OCI-LY3 (cell line): Measurements from ENCODE around the gene ID3.

Experiments used
- H2AFZ ChIP-seq: fragments of 200-600, 300-600 bp; shearing (Covaris generic); 2 replicates; pipeline ENCODE4 v1.6.0; 2014; ENCODE audit warnings: antibody characterized with exemption, low read depth, low read length
- H3K27ac ChIP-seq: fragments of 200-600, 300-600 bp; sonication (generic); 2 replicates; pipeline ENCODE4 v1.5.1; 2014; ENCODE audit warnings: mild to moderate bottlenecking, low read length, moderate library complexity, mixed read lengths
- H3K27me3 ChIP-seq: fragments of 200-600, 300-600 bp; sonication (generic); 2 replicates; pipeline ENCODE4 v1.6.1; 2014; ENCODE audit warnings: low read depth, low read length, mixed read lengths
- H3K36me3 ChIP-seq: fragments of 200-600, 300-600 bp; sonication (generic); replicated peaks from 2 replicates; pipeline ENCODE3; 2014; ENCODE audit warnings: low read depth, low read length, mixed read lengths
- H3K4me1 ChIP-seq: fragments of 300-600, 200-600 bp; sonication (generic); 2 replicates; pipeline ENCODE4 v1.6.1; 2014; ENCODE audit warnings: low read length, mixed read lengths
- H3K4me2 ChIP-seq: fragments of 200-600, 300-600 bp; sonication (generic); 2 replicates; pipeline ENCODE4 v1.6.1; 2014; ENCODE audit warnings: low read length, mixed read lengths
- H3K4me3 ChIP-seq: fragments of 300-600, 200-600 bp; sonication (generic); 2 replicates; pipeline ENCODE4 v1.5.1; 2014; ENCODE audit warnings: antibody characterized with exemption, mild to moderate bottlenecking, low read length, moderate library complexity
- H3K79me2 ChIP-seq: fragments of 300-600, 200-600 bp; shearing (Covaris generic); 2 replicates; pipeline ENCODE4 v1.6.1; 2014; ENCODE audit warnings: mild to moderate bottlenecking, low read length, mixed read lengths
- H3K9ac ChIP-seq: fragments of 300-600, 200-600 bp; shearing (Covaris generic); 2 replicates; pipeline ENCODE4 v1.6.0; 2014; ENCODE audit warnings: mild to moderate bottlenecking, low read length, moderate library complexity
- H3K9me3 ChIP-seq: fragments of 200-600, 300-600 bp; shearing (Covaris generic); 2 replicates; pipeline ENCODE4 v1.6.1; 2014; ENCODE audit warnings: low read length, mixed read lengths; ENCODE audit not compliant: insufficient read depth
- H4K20me1 ChIP-seq: fragments of 200-600, 300-600 bp; sonication (generic); 2 replicates; pipeline ENCODE4 v1.6.1; 2016; ENCODE audit warnings: low read length, mixed read lengths; ENCODE audit not compliant: insufficient read depth
- CTCF ChIP-seq: fragments of 200-600, 300-600 bp; sonication (generic); IDR thresholded peaks from 2 replicates; pipeline ENCODE4 v1.5.1; 2014; ENCODE audit warnings: antibody characterized with exemption, low read length, low read depth
- EZH2phosphoT487 ChIP-seq: fragments of 200-600 bp; shearing (Covaris generic); IDR thresholded peaks from 2 replicates; pipeline ENCODE4 v1.6.1; 2018; ENCODE audit warnings: antibody characterized with exemption, mixed run types, low read depth

Gene ID3

GRCh38 chr1:23555986-23556634 is 3.2 kb downstream of the ID3 start:
- Histone ChIP-seq H2AFZ (no peak overlapping the region), H3K36me3 (peaks cover 4% of the 10 kb centered on the region), H3K4me1 (peaks cover 53% of the 10 kb centered on the region), H3K27ac (no peak overlapping the region), H3K27me3 (peaks cover 12% of the 10 kb centered on the region), H3K9me3 (no peaks in the 10 kb centered on the region), H3K79me2 (0 out of 2 replicates have a peak, but pooled peaks cover 3% of the 10 kb centered on the region), H3K4me3 (no peak overlapping the region), H3K9ac (no peak overlapping the region), H4K20me1 (no peaks in the 10 kb centered on the region), H3K4me2 (no peak overlapping the region)
- TF ChIP-seq EZH2phosphoT487 (no peak), CTCF (no peak)

GRCh38 chr1:23555270-23555985 is 3.9 kb downstream of the ID3 start:
- H3K4me1 ChIP-seq: peaks cover 51% of the 10 kb centered on the region

GRCh38 chr1:23554481-23555269 is 4.6 kb downstream of the ID3 start:
- H3K36me3 ChIP-seq: peaks cover 4% of the 10 kb centered on the region
- no peaks in the 10 kb centered on the region for H3K27me3 ChIP-seq
- no peaks in the 10 kb centered on the region for H3K9me3 ChIP-seq
- no peaks in the 10 kb centered on the region for H4K20me1 ChIP-seq
- TF ChIP-seq CTCF (peak; percentile 25; the same call in 1 of the 2 replicates), EZH2phosphoT487 (no peak)
- 0 out of 2 replicates have a peak, but pooled peaks cover 3% of the 10 kb centered on the region for H3K79me2 ChIP-seq
- peak overlapping the region; percentile 97 for H3K4me2 ChIP-seq
- H3K4me3 ChIP-seq: peak overlapping the region; percentile 95
- peaks cover 43% of the 10 kb centered on the region for H3K4me1 ChIP-seq
- H3K9ac ChIP-seq: peak overlapping the region; percentile 95
- H2AFZ ChIP-seq: 0 out of 2 replicates have a peak overlapping the region, but pooled peaks have one; percentile 20
- peak overlapping the region; percentile 73 for H3K27ac ChIP-seq

More at GRCh38 chr1:23555270-23555985, 3.9 kb downstream of the ID3 start:
- TF ChIP-seq CTCF (no peak), EZH2phosphoT487 (no peak)
- peaks cover 5% of the 10 kb centered on the region for H3K27me3 ChIP-seq
- H3K9me3 ChIP-seq: no peaks in the 10 kb centered on the region
- no peak overlapping the region for H3K27ac ChIP-seq
- peak overlapping the region; percentile 29 for H3K9ac ChIP-seq
- peaks cover 4% of the 10 kb centered on the region for H3K36me3 ChIP-seq
- 0 out of 2 replicates have a peak, but pooled peaks cover 3% of the 10 kb centered on the region for H3K79me2 ChIP-seq
- H4K20me1 ChIP-seq: no peaks in the 10 kb centered on the region
- no peak overlapping the region for H2AFZ ChIP-seq
- H3K4me3 ChIP-seq: peak overlapping the region; percentile 74
- H3K4me2 ChIP-seq: peak overlapping the region; percentile 86
